ENCODE results near the gene SMIM3.
"Not testable (repeated sequence)": the region's sequence is repeated elsewhere in the genome, so short reads cannot be mapped to it uniquely, and the experiment has no call there.

Gene SMIM3

GRCh38 chr5:150765799-150766169 is 12.8 kb upstream of the SMIM3 start:
- DNase-seq: no peak

GRCh38 chr5:150766251-150766650 is 12.3 kb upstream of the SMIM3 start:
- no peak for DNase-seq

- DNase-seq: no peak
These were observed 7.3 kb upstream of the SMIM3 start for GRCh38 chr5:150771034-150771795.

DNA sequence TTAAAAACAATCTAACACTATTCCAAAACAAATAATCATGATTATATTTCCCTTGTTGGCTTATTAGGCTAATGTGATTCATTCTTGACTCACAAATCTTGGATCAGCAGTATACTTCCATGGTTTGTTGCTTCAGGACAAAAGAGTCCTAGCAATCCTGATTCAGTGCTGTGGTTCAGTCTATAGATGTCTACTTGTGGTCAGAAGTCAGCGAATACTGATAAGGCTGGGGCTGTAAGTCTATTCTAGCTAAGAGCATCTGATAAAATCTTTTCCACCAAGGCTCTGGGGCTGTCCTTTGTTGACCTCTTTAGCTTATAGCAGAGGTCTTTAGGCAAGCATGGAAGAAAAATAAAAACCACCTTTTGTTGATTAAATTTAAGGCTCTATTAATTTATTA is 4.4 kb upstream of the SMIM3 start:
- DNase-seq: no peak

DNA sequence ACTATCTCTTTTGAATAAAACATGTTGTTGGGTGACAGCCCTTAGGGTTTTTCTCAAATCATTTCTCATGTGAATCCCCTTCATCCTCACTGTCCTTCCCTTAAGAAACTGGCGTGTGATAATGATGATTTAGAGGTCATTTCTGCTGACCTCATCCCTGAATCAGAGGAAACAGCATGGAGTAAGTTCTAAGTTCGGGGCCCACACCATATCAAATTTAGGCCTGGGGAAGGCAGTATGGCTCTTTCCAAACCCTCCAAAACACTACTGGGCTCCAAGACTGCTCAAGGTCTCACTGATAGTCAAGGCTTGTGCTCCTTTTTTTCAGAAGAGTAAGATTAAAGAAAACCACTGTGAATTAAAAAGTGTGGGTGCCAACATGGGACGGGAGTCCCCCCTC is 872 bp upstream of the SMIM3 start:
- DNase-seq: no peak

- no peak for DNase-seq
These were observed 455 bp upstream of the SMIM3 start for GRCh38 chr5:150778088-150778516.

DNA sequence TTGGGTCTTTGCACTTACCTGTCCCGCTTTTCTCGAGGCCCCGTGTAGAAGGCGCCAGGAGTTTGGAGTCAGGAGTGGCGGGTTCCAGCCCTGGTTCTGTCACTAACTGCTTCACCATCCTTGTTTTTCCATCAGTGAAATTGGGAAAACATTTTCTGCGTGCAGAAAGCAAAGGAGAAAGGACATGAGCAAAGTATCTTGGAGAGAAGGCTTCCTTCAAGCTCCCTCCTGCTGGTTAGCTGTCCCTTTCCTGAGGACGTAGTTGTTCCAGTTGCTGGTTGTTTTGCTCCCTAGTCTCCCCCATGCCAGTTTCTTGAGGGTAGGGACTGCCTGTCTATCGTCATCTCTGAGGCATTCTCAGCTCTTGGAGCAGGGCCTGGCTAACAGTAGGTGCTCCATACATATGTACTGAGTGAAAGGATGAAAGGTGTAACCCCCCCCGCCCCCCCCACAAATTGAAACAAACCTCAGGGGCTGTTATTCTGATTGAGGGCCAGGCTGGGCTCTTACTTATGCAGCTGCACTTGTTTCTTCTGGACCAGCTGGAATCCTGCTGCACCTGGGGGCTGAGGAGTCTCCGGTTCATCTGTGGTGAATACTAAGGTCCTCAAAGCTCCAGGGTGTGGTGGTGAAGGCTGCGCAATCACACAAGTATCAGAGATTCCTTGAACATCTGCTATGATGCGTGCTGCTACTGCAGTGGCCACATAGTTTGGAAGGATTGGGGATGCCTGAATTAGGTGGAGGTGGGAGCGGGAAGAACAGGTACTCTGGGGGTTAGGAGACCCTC is 1.0 kb downstream of the SMIM3 start:
- DNase-seq: no peak

DNA sequence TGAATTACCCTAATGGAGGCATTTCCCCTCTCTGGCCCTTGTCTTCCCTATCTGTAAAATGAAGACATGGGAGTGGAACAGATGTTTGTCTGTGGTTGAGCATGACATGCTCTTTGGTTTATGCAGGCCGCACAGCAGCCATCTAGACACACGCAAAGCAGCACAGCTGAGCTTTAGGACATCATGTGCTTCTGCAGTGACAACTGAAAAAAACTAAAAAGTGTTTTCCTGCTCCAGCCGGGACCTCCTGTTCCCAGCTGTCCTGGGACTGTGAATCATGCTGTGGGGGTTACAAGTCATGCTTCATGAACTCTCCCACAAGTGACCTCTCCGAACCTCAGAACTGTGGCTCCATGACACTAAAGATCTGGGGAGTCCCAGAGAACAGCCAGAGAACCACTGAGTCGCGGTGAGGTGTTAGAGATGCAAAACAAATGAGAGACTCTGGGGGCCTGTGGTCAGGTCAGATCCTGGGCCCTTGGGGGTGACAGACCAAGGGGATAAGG is 1.7 kb downstream of the SMIM3 start:
- no peak for DNase-seq

- no peak for DNase-seq
These were observed 2.3 kb downstream of the SMIM3 start for GRCh38 chr5:150780816-150781221.

- DNase-seq: no peak
These were observed 3.4 kb downstream of the SMIM3 start for GRCh38 chr5:150781706-150782614.

GRCh38 chr5:150782850-150783249 is 4.3 kb downstream of the SMIM3 start:
- DNase-seq: no peak

DNA sequence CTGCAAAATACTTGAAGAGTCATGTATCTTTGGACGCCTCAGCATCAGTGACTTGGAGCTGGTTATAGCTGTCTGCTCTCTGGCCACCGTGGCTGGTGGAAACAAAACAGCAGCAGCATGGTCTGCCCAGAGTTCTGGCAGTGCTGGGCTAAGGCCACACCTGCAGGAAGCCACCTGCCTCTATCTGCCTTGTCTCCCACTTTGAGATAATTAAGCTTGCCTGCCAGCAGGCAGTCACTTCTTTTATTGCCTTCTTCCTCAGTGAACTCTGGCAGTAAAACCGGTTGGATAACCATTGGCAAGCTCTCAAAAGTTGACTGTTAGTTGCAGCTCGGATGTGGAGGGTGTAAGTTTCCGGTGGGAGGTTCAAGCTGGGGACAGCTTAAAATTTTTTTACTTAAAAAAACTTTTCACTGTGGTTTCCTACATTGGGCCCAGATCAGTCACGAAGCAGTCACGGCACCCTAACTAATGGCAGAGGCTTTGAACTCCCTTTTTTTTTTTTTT is 4.9 kb downstream of the SMIM3 start:
- no peak for DNase-seq

- DNase-seq: no peak
These were observed 7.4 kb downstream of the SMIM3 start for GRCh38 chr5:150785950-150786349.

DNA sequence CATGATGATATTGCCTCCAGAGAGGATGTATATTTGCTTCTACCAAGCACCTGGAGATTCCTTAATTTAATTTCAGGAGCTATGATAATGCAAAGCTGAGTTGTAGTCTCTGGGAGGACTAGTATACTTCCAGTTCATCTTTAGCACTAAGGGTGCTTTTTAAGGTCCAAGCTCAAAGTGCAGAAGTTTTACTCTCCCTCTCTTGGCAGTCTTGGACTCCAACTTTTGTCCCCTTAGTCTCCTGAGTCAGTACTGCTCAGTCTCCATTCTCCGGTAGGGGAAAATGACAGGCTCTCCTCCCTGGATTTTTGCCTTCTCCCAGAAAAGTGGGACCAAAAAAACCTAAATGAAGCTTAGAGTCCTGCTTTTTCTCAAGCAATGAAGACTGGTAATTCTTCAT is 8.3 kb downstream of the SMIM3 start:
- DNase-seq: no peak

- no peak for DNase-seq
These were observed 9.1 kb downstream of the SMIM3 start for GRCh38 chr5:150787656-150788055.

- no peak for DNase-seq
These were observed 10.4 kb downstream of the SMIM3 start for GRCh38 chr5:150788977-150789376.

DNA sequence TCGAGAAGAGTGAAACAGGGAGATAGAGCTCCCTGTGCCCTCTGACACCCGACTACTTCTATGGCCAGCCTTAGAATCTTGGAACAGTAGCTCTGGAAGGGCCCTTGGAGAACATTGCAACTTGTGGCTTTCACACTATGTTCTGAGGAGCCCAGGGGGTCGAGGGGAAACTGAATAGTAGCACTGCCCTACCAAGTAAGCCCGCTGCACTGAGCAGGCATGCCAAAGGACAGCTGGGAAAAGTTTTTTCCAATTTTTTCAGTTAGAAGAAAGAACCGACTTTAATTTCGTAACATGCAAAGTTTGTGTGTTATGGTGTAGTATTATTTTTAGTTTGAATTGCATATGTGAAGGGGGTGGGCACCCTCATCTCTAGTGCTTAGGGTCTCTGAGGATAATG is 10.9 kb downstream of the SMIM3 start:
- no peak for DNase-seq

DNA sequence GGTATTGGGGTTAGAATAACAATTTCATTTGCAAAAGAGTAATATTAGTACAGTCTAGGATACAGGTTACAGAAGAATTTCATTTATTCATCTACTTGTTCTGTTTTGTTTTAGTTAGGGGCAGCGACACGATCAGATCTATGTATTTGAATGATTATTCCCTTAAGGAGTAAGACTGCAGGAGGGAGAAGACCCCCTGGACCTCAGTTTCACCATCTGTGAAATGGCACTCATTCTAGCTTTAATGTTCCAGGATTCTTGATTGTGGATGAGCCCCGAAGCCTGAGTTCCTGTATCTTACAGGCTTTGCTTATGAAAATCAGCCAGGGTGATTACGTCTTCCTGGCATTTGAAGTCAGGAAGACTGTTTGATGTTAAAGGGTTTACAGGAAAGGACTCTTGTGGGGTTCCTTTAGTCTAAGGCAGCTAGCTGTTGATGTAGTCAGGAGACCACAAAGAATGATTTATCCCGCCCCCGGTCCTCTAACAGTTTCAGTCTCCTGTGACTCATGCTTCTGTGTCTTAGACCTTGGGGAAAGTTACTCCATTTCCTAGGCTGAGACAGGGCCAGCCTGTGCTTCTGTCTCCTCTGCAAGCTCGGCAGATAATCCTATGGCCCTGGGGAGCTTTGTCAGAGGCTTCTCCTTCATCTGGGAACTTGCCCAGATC is 11.5 kb downstream of the SMIM3 start:
- DNase-seq: no peak

- DNase-seq: no peak
These were observed 13.0 kb downstream of the SMIM3 start for GRCh38 chr5:150791536-150791935.

- not testable (repeated sequence) for DNase-seq
These were observed 14.9 kb downstream of the SMIM3 start for GRCh38 chr5:150793423-150793888.

- DNase-seq: no peak
These were observed 16.4 kb downstream of the SMIM3 start for GRCh38 chr5:150794927-150795326.

- no peak for DNase-seq
These were observed 18.8 kb downstream of the SMIM3 start for GRCh38 chr5:150797384-150797783.

Data from NCI-H1092 (cell line).